ENCODE data around the gene P3H2.
"Not testable (repeated sequence)": the region's sequence is repeated elsewhere in the genome, so short reads cannot be mapped to it uniquely, and the experiment has no call there.

Gene P3H2

GRCh38 chr3:190120269-190121060 is at the start of gene P3H2:
TSS of gene P3H2 (minus strand) at chr3:190120897. CDS start at chr3:190120731, 166 bp downstream.
- peak in 1 of 2 donors; percentile 24 for DNase-seq

- DNase-seq = peak in 1 of 2 donors; percentile 42
Observed at GRCh38 chr3:190169877-190170276, 49.2 kb upstream of the P3H2 start.

GRCh38 chr3:190169243-190169642 is 48.5 kb upstream of the P3H2 start:
- DNase-seq = no peak

DNA sequence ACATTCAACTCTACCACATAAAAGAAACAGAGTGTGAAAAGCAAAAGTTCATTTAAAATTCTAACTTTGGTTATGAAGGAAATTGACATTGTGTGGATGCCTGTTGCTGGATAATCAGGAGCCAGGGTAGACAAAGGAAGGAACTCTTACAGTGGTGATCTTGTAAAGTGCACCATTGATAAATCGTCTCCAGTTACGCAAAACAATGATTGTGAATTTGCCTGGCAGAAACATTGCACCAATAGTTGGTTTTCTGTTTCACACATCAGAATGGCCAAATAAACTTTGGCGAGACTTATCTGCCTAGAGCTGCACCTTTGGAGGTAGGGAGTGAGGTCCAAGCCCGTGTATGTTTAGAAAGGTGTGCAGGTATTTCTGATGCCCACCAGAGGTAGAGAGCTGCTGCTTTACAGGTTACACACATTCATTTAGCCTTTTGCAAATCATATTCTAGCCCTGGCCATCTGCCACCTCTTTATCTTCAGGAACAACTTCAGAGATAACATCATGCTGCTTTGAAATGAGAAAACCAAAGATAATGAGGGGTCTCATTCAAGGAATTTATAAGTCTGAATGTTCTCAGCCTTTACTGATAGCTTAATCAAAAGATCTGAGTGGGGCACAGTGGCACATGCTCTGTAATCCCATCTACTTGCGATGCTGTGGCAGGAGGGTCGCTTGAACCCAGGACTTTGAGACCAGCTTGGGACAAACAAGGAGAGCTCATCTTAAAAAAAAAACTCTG is 47.4 kb upstream of the P3H2 start:
- DNase-seq = no peak

DNA sequence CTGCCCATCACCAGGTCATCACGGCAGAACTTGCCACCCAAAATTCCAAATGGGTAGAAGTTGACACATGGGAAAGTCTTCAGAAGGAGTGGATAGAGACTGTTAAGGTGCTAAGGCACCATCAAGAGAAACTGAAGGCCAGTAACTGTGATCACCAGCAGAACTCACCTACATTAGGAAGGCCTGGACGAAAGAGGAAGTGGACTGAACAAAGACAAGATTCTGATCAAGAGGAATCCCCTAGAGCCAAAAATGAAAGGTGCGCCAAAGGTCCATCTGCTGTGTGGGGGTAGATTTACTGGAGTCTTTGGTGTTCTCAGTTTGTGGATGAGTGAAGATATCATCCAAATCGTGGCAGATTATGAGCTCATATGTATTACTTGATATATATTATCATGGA is 46.3 kb upstream of the P3H2 start:
- no peak for DNase-seq

- DNase-seq = no peak
Observed at GRCh38 chr3:190165253-190165652, 44.6 kb upstream of the P3H2 start.

DNA sequence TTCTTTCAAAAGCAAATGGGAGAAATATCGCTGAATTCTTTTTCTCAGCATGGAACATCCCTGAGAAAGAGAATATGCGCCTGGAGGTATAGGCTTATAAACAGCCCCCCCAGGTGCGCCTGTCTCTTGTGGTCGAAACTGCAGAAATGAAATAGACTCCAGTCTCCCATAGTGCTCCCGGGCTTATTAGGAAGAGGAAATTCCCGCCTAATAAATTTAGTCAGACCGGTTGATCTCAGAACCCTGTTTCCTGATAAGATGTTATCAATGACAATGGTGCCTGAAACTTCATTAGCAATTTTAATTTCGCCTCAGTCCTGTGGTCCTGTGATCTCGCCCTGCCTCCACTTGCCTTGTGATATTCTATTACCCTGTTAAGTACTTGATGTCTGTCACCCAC is 41.3 kb upstream of the P3H2 start:
- DNase-seq = not testable (repeated sequence)

DNA sequence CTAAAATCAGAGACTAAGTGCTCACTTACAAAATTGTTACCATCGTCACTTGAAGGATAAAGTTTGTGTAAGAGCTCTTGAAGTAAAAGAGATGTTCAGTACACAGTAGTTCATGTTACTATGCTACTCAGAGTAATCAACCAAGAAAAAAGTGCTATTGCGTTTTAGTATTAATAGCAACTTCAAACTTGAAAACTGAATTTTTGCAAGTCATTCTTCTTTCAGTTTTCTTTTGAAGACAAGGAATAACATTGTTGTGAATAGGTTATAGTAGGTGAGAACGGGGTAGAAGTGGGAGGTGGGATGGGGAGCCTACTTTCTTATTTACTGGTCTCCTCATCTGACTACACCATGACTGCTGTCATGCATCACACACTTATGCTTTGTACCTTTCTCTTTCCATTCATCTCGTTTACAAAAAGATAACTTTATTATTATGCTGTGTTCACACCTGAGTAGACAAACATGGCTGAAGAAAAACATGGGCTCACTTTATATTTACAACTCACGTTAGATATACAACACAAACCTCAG is 39.3 kb upstream of the P3H2 start:
- no peak for DNase-seq

- DNase-seq = no peak
Observed at GRCh38 chr3:190158261-190158660, 37.6 kb upstream of the P3H2 start.

- no peak for DNase-seq
Observed at GRCh38 chr3:190155752-190156151, 35.1 kb upstream of the P3H2 start.

DNA sequence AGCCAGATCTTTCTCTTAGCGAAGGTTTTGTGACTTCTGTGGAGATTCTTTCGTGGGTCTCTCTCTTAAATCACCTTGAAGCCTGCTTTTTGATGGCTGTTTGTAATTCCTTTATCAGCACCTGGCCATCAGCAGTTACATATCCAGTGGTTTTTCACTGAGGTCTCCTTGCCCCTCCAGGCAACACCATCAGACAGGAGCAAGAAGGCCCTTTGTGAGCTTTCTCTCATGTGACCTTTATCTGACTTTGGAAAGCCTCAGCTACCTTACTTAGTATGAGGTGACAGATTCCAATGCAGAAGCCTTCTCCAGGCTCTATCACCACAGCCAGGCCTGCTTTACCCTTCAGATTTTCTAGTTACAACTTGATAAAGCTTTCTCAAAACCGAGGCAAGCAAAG is 30.0 kb upstream of the P3H2 start:
- no peak for DNase-seq

DNA sequence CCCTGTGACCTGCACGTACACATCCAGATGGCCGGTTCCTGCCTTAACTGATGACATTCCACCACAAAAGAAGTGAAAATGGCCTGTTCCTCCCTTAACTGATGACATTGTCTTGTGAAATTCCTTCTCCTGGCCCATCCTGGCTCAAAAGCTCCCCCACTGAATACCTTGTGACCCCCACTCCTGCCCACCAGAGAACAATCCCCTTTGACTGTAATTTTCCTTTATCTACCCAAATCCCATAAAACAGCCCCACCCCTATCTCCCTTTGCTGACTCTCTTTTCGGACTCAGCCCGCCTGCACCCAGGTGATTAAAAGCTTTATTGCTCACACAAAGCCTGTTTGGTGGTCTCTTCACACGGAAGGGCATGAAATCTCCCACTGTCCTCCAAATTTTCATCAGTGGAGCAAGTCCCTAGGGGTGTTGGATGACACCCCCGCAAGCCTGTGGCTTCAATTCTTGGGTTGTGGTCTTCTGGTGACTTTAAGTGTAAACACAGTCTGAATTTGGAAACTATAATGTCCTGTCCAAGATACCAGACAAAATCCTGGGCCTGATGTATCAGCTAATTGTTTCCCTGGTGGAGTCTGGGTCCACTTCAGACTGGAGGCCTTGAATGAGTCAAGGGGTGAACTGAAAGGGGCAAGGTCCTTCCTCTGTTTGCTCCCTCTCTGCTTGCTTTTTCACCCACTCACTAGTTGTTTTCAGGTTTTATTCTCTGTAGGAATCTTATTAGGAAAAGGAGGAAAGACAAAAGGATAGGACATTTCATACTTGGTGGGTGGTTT is 29.3 kb upstream of the P3H2 start:
- DNase-seq = not testable (repeated sequence)

- not testable (repeated sequence) for DNase-seq
Observed at GRCh38 chr3:190144793-190145192, 24.1 kb upstream of the P3H2 start.

GRCh38 chr3:190142041-190142440 is 21.3 kb upstream of the P3H2 start:
- DNase-seq = no peak

DNA sequence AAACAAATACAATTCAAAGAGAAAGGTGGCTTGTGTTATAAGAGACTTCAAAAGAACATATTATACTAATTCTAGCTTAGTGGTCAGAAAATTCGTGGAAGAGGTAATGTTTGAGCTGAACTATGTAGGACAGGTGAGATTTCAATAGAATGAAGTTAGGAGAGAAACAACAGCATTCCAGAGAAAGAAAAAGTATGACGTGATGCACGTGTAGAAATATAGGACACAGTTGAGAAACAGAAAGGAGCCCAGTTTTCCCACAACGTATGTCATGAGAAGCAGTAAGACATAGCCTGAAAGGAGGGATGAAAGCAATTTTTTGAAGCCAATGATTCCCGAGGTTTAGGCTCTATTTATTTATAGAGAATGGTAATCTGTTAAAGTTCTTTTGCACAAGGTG is 18.7 kb upstream of the P3H2 start:
- no peak for DNase-seq

DNA sequence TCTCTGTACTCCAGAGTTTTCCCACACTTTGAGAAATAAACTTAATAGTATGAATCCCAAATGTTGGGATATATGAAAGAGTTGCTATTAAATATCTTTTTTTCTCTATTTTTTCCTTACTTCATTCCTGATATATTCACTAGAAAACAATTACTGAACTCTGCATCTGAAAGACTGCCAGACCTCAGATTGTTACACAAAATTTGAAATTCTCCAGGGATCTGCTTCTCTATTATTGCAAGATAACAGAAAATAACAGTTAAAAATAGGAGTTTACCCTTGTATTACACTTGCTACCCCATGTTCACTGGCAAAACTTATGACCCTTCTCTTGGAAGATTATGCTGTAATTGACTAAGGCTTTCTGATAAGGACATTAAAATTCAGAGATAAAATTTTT is 11.7 kb upstream of the P3H2 start:
- no peak for DNase-seq

GRCh38 chr3:190131329-190131728 is 10.6 kb upstream of the P3H2 start:
- no peak for DNase-seq

GRCh38 chr3:190130696-190131095 is 10.0 kb upstream of the P3H2 start:
- DNase-seq = no peak

GRCh38 chr3:190130037-190130436 is 9.3 kb upstream of the P3H2 start:
- DNase-seq = no peak

- no peak for DNase-seq
Observed at GRCh38 chr3:190127797-190128196, 7.1 kb upstream of the P3H2 start.

DNA sequence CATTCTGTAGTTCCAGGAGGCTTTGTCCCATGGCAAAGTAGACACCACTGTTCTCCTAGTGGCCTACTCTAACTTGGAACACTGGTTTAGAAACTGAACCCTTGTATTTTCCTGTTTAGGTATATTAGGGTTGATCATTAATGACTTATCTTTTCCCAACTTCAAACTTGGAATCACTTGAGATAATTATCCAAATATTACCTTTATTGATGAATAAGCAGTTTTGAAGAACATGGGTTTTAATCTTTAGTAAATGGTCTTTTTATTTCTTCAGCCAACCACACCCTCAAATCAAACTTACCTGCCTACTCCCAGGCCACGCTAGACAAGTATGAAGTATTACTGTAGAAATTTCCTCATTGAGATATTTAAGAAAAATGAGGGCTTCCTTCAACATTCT is 6.5 kb upstream of the P3H2 start:
- DNase-seq = no peak

DNA sequence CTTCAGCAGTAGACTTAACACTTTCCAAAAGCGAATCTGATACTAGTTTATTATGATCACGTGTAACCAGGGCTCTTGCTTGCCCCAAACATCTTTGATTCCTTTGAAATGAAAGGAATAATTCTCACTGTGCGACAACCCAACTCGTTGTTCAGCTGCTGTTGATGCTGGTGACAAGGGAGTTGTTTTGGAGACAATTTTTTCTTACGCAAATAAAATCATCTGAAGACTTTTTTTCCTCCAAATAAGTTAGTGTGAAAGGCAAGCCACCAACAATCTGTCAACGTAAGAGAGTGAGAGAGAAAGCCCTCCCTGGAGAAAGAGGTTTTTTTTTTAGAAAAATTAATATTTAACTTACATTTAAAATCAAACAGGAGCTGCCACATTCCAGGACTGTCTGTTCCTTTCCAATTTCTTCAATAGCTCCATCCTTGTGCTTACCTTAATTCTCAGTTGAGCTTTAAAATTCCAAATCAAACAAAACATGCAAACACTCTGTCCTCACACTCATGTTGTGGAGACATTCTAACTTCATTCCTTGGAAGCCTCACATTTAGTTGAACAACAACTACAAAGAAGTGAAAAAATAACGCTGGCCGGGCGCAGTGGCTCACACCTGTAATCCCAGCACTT is 4.9 kb upstream of the P3H2 start:
- DNase-seq = no peak

DNA sequence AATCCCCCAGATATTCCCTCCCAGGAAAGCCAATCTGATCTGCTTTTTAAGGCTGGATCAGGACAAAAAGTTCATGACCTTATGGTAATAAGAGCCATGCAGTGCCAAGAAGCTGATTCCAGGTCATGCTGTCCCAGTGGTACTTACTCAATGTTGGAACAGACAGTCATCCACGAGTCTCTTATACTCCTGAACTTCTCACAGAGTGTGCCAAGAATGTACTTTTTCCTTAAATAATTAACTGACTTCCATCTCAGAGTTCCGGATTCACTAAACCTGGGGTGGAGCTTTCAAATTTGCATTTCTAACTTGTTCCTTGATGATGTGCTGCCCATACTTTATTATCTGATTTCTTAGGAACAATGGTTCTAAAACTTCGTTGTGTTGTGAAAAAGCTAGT is 3.4 kb upstream of the P3H2 start:
- no peak for DNase-seq
